Esophagus mucosa (tissue), 1 donor: ENCODE measurements around the gene PSMD6. TPM values are rescaled to one million over a fixed set of nuclear protein-coding genes. Genes with fewer than 3 reads are reported as not detected.

Experiments
- ATAC-seq: fragments of 200-7000 bp; cut with Tn5 transposase; one replicate; pipeline ENCODE4 v1.9.1; 2020
- total RNA-seq: library from RNA; stranded (reverse); gene quantifications from one replicate; pipeline ENCODE4 v1.2.4, GENCODE V29; 2023
- donor health status: DM: yes; HTN: yes; CAD: no.

The PSMD6 gene
- total RNA-seq, 1 donor from 2014 or later: 63.8 TPM

- ATAC-seq: peak; percentile 82
These were observed 47.6 kb downstream of the PSMD6 start for GRCh38 chr3:63975723-63976122.

DNA sequence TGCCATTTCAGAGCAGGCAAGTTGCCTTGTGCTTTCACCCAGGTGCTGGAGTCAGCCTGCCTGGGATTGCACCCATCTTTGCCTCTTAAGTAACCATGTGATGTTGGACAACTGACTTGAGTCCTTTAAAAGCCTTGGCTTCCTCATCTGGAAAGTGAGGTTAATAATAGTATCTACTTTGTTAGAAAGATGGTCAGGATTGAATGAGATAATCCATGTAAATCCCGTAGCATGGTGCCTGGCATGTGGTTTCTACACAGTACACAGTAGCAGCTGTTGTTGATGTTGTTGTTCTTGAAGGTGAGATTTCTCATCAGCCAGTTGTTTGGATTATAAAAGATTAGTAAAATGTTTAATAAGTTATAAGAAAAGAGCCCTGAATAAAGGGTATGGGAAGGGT is 48.8 kb downstream of the PSMD6 start:
- ATAC-seq: no peak

GRCh38 chr3:63973406-63973805 is 49.9 kb downstream of the PSMD6 start:
- no peak for ATAC-seq

- ATAC-seq: peak; percentile 41
These were observed 50.3 kb downstream of the PSMD6 start for GRCh38 chr3:63972987-63973386.

DNA sequence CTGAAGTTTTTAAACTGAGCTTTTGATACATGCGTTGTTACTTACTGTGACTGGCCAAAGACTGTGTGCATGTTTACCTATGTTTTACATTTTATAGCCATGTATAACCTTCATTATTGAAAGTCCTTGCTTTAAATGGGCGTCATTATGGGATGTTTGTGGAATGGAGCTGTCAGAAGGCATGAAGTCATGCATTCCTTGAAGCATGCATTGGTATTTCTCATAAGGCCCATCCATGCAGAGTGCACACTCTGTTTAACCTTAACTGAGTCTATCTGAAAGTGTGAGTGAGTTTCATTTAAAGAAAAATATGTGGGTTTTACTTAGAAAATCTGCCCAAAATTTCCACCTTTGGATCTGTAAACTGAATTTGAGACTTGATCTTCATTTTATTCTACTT is 51.1 kb downstream of the PSMD6 start:
- ATAC-seq: no peak

- no peak for ATAC-seq
These were observed 52.4 kb downstream of the PSMD6 start for GRCh38 chr3:63970631-63971475.

- no peak for ATAC-seq
These were observed 53.4 kb downstream of the PSMD6 start for GRCh38 chr3:63969876-63970275.

DNA sequence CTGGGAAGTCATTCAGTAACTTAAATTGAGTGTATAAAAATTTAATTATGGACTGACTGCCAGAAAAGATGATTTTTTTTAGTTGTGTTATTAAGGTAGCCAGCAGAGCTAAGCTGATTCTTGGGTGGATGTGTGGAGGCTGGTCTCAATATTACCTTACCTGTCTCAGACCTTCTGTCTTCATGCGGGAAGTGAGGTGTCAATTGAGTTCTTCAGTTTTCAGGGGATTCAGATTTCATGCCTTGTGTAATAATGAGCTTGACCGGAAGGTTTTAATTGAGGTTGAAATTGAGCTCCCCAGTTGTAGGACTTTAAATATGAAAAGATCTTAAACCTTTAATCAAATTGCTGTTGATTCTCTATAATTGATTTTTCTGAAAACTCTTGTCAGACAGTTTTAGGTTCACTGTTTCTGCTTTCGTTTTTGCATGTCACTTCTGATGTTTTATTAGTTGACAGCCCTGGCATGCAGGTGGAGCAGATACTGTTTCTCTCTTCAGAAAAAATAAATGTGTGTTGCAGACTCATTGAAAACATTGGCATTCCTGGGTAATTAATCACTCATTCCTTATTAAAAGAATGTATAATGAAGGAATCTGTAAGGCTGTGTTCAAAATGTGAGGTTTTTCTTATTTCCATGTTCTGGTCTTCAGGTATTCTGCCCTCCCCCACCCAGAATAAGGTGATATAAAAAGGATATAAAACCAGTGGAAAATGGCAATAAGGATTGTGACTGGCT is 54.5 kb downstream of the PSMD6 start:
- ATAC-seq: no peak

GRCh38 chr3:63967675-63968611 is 55.4 kb downstream of the PSMD6 start:
- no peak for ATAC-seq

GRCh38 chr3:63966871-63967270 is 56.4 kb downstream of the PSMD6 start:
- ATAC-seq: peak; percentile 58

GRCh38 chr3:63966007-63966406 is 57.3 kb downstream of the PSMD6 start:
- ATAC-seq: no peak

DNA sequence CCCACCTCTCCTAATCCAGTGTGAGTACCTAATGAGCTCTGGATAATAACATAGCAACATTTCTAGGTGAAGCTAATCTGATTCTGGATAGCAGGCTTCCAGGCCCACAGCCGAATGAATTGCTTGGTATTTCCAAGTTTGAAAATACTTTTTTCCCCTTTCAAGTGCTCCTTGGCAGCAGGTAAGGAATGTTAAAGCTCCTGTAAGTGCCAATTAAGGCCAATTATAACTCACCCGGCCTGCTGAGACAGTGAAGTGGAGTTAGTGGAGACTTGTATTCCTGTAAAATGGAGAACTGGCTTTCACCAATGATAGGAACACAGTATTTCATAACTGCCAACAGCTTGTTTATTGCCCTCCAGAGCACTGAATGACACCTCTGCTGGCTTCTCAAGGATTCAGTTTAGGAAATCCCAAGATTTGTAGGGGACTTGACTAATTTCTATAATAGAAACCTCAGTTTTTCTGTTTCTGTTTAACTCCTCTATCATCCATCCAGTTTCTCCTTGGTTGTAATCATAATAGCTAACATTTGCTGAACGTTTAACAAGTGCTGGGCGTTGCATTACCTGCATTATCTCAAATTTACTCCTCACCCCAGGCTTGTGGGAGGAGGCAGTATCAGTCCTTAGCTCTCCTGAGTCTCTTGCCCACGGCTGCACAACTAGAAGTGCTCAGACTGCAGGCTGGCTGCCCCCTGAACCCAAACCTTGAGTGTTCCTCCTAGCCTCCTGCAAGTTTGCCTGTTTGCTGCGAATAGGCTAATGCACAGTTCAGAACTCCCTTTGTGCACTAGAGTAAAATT is 58.4 kb downstream of the PSMD6 start:
- no peak for ATAC-seq

DNA sequence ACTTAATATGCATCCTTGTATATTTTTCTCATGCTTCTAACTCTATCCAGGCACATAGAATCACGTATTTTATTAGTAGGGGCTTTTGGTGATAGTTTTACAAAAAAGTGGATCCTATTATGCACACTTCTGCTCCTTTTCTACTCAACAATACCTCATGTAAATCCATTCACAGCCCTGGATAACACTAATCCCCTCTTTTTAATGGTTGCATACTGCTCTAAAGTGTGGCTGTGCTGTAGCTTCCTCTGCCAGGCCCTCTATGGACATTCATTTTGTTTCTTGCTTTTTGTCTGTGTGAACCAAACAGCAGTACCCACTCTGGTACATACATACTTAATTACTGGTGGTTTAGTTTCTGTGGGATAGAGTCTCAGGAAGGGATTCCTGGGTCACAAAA is 59.8 kb downstream of the PSMD6 start:
- no peak for ATAC-seq

- peak; percentile 89 for ATAC-seq
These were observed 61.4 kb downstream of the PSMD6 start for GRCh38 chr3:63961891-63962290.

Other genes starting within 250 kb of the PSMD6 start
- not detected for gene C3orf49, start 204.2 kb downstream of the PSMD6 start, total RNA-seq
- gene THOC7, start 159.7 kb downstream of the PSMD6 start, total RNA-seq: 70.6 TPM
- gene ATXN7, start 159.6 kb downstream of the PSMD6 start, total RNA-seq: 21.9 TPM
- not detected for gene SCAANT1, start 111.1 kb downstream of the PSMD6 start, total RNA-seq
- gene PRICKLE2, start 202.0 kb upstream of the PSMD6 start, total RNA-seq: 6.0 TPM